ENCODE results near the gene SLC25A20.

DNA sequence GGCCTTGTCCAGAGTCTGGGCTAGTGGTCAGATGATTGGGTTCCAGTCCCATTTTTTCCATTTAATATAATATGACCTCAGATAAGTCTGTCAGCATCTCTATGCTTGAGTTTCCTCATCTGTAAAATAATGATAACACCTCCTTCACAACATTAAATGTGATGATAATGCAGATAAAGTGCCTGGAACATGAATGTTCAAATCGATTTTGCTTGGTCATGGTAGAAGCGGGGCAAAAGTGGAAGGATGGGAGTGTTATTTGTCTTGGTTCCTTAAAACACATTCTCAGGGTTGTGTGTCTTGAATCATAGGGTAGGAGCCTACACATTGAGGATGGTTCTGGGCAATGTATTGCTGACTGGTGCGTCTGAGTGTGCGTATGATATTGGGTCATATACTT lies 36.8 kb upstream of the SLC25A20 start:
- TF ChIP-seq, protein P1, sequence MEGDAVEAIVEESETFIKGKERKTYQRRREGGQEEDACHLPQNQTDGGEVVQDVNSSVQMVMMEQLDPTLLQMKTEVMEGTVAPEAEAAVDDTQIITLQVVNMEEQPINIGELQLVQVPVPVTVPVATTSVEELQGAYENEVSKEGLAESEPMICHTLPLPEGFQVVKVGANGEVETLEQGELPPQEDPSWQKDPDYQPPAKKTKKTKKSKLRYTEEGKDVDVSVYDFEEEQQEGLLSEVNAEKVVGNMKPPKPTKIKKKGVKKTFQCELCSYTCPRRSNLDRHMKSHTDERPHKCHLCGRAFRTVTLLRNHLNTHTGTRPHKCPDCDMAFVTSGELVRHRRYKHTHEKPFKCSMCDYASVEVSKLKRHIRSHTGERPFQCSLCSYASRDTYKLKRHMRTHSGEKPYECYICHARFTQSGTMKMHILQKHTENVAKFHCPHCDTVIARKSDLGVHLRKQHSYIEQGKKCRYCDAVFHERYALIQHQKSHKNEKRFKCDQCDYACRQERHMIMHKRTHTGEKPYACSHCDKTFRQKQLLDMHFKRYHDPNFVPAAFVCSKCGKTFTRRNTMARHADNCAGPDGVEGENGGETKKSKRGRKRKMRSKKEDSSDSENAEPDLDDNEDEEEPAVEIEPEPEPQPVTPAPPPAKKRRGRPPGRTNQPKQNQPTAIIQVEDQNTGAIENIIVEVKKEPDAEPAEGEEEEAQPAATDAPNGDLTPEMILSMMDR (IDR thresholded peaks at IDR 0.05; ENCODE audit: borderline replicate concordance, extremely low read depth, low read length, poor library complexity, severe bottlenecking), result no peak
- TF ChIP-seq EZH2 (IDR thresholded peaks at IDR 0.05; ENCODE audit: borderline replicate concordance, low read depth, low read length, severe bottlenecking), result no peak

Data from DND-41 (cell line).